ENCODE data around the gene NUB1. TPM values are rescaled to one million over a fixed set of nuclear protein-coding genes. Genes with fewer than 3 reads are reported as not detected.

The NUB1 gene
- total RNA-seq, 2 experiments from 2014 or later = 62.1 to 67.3 TPM

DNA sequence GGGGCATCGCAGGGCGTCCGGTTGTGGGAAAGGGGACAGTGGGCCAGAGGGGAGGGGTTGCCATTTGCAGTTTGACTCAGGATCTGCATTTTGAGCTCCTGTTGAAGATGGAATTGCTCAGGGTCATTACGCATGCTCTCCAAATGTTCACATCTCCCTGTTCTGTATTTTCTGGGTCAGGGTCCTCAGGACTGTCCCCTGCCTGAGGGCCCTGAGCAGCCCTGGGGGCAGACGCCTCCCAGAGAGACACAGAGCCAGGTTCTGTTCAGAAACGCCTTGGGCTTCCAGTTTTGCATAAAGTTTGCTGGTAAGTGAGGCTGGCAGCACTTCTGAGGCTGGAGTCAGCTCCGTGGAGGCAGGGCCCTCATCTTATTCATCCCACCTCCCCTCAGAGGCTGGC, 34.1 kb upstream of the NUB1 start:
- H3K27me3 Mint-ChIP-seq = peaks cover 15% of the 10 kb centered on the region
- CTCF ChIA-PET = interaction anchor here (0.7 to 0.8 kb wide), 2 partner anchors 43 to 289 kb away, joined by 3 read pairs; no protein-coding TSS in a partner anchor
- no peak overlapping the region for H3K27ac Mint-ChIP-seq
- H3K4me1 Mint-ChIP-seq = peaks cover 13% of the 10 kb centered on the region
- POLR2A ChIA-PET = no interaction called here
- peaks cover 6% of the 10 kb centered on the region for H3K9me3 Mint-ChIP-seq
- H3K4me3 Mint-ChIP-seq = no peak overlapping the region
- no peaks in the 10 kb centered on the region for H3K36me3 Mint-ChIP-seq (ENCODE audit: low read depth)
- peak; percentile 4 for DNase-seq

DNA sequence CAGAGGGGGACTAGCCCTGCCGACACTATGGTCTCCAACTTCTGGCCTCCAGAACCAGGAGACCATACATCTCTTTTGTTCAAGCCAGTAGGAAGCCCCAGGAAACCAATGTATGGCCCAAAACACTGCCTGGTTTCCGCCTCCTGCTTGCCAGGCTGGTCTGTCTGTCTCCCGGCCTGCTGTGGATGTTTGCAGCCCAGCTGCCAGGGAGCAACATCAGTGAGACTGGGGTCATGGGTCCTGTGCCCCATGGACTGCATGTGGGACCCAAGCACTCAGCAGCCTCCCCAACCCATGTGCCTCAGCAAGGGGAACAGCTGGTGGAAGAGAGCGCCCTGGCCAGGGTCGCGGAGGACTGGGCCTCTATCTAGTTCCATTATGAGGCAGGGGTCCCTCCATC, 33.4 kb upstream of the NUB1 start:
- Mint-ChIP-seq H3K9me3 (peaks cover 6% of the 10 kb centered on the region), H3K27me3 (peaks cover 15% of the 10 kb centered on the region), H3K4me3 (no peak overlapping the region), H3K36me3 (ENCODE audit: low read depth) (no peaks in the 10 kb centered on the region), H3K27ac (no peak overlapping the region), H3K4me1 (peaks cover 13% of the 10 kb centered on the region)
- DNase-seq = peak; percentile 14
- ChIA-PET POLR2A (no interaction called here), CTCF (interaction anchor here (3.8 kb wide), 1 partner anchor 43 kb away, joined by 42 read pairs; no protein-coding TSS in a partner anchor)

DNA sequence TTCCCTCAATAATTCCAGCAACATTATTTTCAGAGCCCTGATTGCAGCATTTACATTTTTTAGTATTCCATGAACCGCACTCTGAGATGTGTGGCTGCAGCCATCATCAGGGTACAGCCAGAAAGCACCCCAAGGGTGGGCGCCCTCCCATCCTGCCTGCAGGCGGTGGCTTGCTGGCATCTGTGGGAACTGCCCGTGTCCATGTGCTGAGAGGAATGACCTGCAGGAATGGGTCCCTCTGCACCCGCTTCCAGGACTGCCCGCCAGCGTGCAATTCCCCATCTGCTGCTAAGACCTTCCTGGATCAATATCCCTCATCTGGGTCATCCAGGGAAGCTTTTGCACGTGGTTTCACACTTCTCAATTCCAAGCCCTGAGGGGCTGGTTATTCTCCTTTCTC, 32.8 kb upstream of the NUB1 start:
- POLR2A ChIA-PET = no interaction called here
- Mint-ChIP-seq H3K27ac (no peak overlapping the region), H3K9me3 (peaks cover 6% of the 10 kb centered on the region), H3K36me3 (ENCODE audit: low read depth) (no peaks in the 10 kb centered on the region), H3K4me1 (peaks cover 10% of the 10 kb centered on the region), H3K27me3 (peaks cover 15% of the 10 kb centered on the region), H3K4me3 (no peak overlapping the region)
- DNase-seq = peak; percentile 11
- CTCF ChIA-PET = interaction anchor here (3.8 kb wide), 1 partner anchor 42 kb away, joined by 42 read pairs; no protein-coding TSS in a partner anchor

DNA sequence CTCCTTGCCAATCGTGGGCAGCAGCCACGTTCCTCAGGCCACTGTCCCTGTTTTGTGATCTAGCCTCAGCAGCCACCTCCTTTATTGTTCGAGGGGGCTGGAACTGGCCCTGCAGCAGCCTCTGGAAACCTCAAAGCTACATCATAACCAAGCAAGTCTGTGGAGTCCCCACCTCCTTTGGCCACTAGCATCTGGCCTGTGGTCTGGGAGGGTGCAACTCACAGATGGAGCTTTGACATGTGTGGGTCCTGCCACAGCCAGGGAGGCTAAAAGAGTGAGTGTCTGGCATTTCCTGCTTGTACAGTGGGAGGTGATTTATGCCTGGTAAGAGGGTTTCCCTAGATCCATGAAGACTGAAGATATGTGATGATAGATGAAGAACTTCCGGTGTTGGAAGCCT, 32.3 kb upstream of the NUB1 start:
- ChIA-PET CTCF (interaction anchor here (1.4 to 3.8 kb wide), 3 partner anchors 27 to 42 kb away, joined by 3 to 42 read pairs (median 10); partner anchors contain the start of gene NUB1), POLR2A (no interaction called here)
- Mint-ChIP-seq H3K27me3 (peaks cover 15% of the 10 kb centered on the region), H3K4me3 (no peak overlapping the region), H3K36me3 (ENCODE audit: low read depth) (no peaks in the 10 kb centered on the region), H3K9me3 (peaks cover 6% of the 10 kb centered on the region), H3K27ac (no peak overlapping the region), H3K4me1 (peaks cover 10% of the 10 kb centered on the region)
- DNase-seq = peak; percentile 1

DNA sequence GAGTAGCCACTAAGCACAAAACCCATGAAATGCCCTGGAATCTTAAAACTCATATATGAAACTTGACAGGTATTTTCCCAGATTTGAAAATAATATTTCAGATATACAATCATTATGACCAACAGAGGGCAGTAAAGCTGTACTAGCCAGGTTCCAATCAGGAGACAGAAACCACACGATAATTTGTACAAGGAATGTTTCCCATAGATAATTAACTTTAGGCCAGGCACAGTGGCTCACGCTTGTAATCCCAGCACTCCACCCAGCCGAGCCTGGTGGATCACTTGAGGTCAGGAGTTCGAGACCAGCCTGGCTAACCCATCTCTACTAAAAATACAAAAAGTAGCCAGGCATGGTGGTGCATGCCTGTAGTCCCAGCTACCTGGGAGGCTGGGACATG, 31.0 kb upstream of the NUB1 start:
- POLR2A ChIA-PET = interaction anchor here (1.4 kb wide), 1 partner anchor 42 kb away, joined by 5 read pairs; no protein-coding TSS in a partner anchor

DNA sequence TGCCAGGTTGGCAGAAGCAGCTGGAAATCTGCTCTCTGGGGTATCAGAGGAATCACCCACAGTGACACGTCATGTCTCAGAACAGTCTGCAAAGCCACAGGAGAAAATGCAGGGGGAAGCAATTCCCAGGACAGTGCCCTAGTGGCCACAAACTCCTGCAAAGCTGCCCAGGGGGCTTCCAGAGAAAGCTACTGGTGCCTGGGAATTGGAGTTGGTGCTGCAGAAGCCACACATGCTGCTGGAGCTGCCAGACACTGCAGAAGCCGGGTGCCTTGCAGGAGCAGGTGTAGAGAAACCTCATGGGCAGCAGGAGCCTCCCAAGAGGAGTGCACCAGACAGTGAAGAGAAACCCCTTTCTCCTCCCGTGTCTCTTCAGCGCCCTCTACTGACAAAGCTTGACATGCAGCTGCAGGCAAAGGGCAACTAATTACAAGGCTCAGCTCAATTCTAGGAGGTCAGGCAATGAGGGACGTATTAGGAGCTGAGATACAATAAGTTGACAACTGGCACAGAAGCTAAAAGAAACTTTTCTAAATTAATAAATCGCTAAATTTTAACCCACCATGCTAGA, 30.2 kb upstream of the NUB1 start:
- Mint-ChIP-seq H3K27ac (no peak overlapping the region), H3K4me1 (peaks cover 10% of the 10 kb centered on the region), H3K4me3 (no peak overlapping the region), H3K27me3 (peaks cover 2% of the 10 kb centered on the region), H3K36me3 (ENCODE audit: low read depth) (no peaks in the 10 kb centered on the region), H3K9me3 (peaks cover 6% of the 10 kb centered on the region)
- POLR2A ChIA-PET = interaction anchor here (1.4 kb wide), 1 partner anchor 41 kb away, joined by 5 read pairs; no protein-coding TSS in a partner anchor
- CTCF ChIA-PET = interaction anchor here (0.6 to 3.8 kb wide), 13 partner anchors 10 to 472 kb away, joined by 3 to 42 read pairs (median 4); partner anchors contain the start of gene NUB1
- peak; percentile 25 for DNase-seq

More for the DNA sequence above, 31.0 kb upstream of the NUB1 start:
- DNase-seq = no peak
- no peak overlapping the region for H3K27ac Mint-ChIP-seq
- peaks cover 7% of the 10 kb centered on the region for H3K27me3 Mint-ChIP-seq
- H3K4me3 Mint-ChIP-seq = no peak overlapping the region
- CTCF ChIA-PET = interaction anchor here (0.8 to 3.8 kb wide), 10 partner anchors 10 to 473 kb away, joined by 3 to 42 read pairs (median 4); partner anchors contain the start of gene NUB1
- peaks cover 6% of the 10 kb centered on the region for H3K9me3 Mint-ChIP-seq
- H3K4me1 Mint-ChIP-seq = peaks cover 10% of the 10 kb centered on the region
- H3K36me3 Mint-ChIP-seq (ENCODE audit: low read depth) = no peaks in the 10 kb centered on the region

DNA sequence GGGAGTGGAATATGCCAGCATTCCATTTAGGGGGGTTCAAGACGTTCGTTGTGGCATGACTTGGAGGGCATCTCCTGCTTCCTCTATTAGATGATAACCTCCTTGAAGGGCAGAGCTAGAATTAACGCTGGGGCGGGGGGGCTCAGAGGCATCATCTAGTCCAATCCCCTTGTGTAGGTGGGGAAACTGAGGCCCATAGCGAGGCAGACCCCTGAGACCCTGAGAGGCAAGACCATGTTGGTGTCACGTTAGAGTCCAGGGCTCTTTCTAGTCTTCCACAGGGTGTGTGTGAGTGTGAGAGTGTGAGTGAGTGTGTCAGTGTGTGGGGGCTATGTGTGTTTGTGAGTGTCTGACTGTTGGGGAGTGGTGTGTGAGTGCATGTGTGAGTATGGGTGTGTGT, 29.3 kb upstream of the NUB1 start:
- no peaks in the 10 kb centered on the region for H3K27me3 Mint-ChIP-seq
- ChIA-PET POLR2A (no interaction called here), CTCF (interaction anchor here (1.3 kb wide), 1 partner anchor 136 kb away, joined by 4 read pairs; no protein-coding TSS in a partner anchor)
- peaks cover 6% of the 10 kb centered on the region for H3K9me3 Mint-ChIP-seq
- no peak overlapping the region for H3K4me3 Mint-ChIP-seq
- H3K27ac Mint-ChIP-seq = no peak overlapping the region
- DNase-seq = no peak
- no peaks in the 10 kb centered on the region for H3K36me3 Mint-ChIP-seq (ENCODE audit: low read depth)
- H3K4me1 Mint-ChIP-seq = peaks cover 12% of the 10 kb centered on the region

DNA sequence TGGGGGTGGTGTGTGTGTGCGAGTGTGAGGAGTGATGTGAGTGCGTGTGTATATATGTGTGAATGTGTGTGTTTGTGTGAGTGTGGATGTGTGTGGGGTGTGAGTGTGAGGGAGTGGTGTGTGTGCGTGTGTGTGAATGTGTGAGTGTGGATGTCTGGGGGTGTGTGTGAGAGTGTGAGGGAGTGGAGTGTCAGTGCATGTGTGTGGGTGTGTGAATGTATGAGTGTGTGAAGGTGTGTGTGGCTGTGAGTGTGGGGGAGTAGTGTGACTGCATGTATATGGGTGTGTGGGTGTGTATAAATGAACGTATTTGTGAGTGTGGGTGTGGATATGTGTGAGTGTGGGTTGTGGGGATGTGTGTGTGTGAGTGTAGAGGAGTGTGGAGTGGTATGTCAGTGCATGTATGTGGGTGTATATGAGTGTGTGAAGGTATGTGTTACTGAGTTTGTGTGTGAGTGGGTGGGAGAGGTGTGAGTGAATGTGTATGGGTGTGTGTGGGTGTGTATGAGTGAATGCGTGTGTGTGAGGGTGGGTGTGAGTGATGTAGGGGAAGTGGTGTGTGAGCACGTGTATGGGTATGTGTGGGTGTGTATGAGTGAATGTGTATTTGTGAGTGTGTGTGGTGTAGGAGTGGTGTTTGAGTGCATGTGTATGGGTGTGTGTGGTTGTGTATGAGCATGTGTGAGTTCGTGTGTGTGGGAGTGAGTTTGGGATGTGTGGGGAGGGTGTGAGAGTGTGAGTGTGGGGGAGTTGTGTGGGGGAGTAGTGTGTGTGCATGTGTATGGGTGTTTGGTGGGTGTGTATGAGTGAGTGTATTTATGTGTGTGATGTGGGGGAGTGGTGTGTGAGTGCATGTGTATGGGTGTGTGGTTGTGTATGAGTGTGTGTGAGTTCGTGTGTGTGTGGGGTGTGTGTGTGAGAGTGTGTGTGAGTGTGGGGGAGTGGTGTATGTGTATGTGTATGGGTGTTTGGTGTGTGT, 28.5 kb upstream of the NUB1 start:
- ChIA-PET POLR2A (no interaction called here), CTCF (interaction anchor here (5.5 kb wide), 1 partner anchor 134 kb away, joined by 64 read pairs; no protein-coding TSS in a partner anchor)
- no peak overlapping the region for H3K27ac Mint-ChIP-seq
- H3K36me3 Mint-ChIP-seq (ENCODE audit: low read depth) = no peaks in the 10 kb centered on the region
- DNase-seq = no peak
- peaks cover 6% of the 10 kb centered on the region for H3K9me3 Mint-ChIP-seq
- H3K27me3 Mint-ChIP-seq = no peaks in the 10 kb centered on the region
- H3K4me1 Mint-ChIP-seq = peaks cover 14% of the 10 kb centered on the region
- H3K4me3 Mint-ChIP-seq = no peak overlapping the region

DNA sequence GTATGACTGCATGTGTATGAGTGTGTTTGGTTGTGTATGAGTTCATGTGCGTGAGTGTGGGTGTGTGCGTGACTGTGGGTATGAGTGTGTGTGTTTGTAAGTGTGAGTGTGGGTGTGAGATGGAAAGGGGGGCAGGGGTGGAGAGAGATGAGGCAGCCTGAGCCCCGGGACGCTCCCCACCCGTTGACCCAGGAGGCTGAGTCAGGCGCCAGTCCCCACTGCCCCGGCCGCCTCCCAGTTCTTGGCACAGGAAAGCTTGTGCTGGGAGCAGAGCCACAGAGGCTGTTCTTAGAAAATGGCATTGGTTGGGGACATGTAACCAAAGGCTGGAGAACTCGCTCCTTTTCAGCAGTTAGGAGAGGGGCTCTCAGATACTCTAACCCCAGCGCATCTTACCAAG, 27.8 kb upstream of the NUB1 start:
- ChIA-PET POLR2A (interaction anchor here (2.6 kb wide), 1 partner anchor 135 kb away, joined by 10 read pairs; no protein-coding TSS in a partner anchor), CTCF (interaction anchor here (2.0 to 6.0 kb wide), 3 partner anchors 39 to 134 kb away, joined by 8 to 143 read pairs (median 64); no protein-coding TSS in a partner anchor)
- Mint-ChIP-seq H3K27ac (no peak overlapping the region), H3K27me3 (no peaks in the 10 kb centered on the region), H3K36me3 (ENCODE audit: low read depth) (peaks cover 4% of the 10 kb centered on the region), H3K9me3 (peaks cover 10% of the 10 kb centered on the region), H3K4me3 (no peak overlapping the region), H3K4me1 (peaks cover 14% of the 10 kb centered on the region)
- no peak for DNase-seq

DNA sequence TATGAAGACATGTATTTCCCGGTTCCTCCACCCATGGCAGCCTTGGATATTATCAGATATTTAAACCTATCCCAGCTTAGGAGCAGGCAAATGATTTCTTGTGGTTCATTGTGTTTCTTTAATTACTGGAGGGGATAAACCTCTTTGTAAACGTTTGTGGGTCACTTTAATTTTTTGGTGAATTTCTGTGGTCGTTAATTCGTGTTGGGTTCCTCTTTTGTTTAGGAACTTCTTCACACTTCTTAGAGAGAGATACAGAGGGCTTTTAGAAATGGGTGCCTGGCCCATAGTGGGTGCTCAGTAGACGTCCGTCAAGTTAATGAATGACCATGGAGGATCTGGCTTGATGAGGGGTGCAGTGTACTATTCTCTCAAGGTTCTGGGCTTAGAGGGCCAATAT, 27.2 kb upstream of the NUB1 start:
- no peak for DNase-seq
- ChIA-PET POLR2A (interaction anchor here (0.6 to 2.6 kb wide), 3 partner anchors 27 to 187 kb away, joined by 3 to 10 read pairs (median 8); partner anchors contain the start of gene NUB1), CTCF (interaction anchor here (0.9 to 6.0 kb wide), 16 partner anchors 9 to 444 kb away, joined by 3 to 143 read pairs (median 10); partner anchors contain the start of gene NUB1)
- H3K4me1 Mint-ChIP-seq = peaks cover 14% of the 10 kb centered on the region
- H3K27me3 Mint-ChIP-seq = no peaks in the 10 kb centered on the region
- no peak overlapping the region for H3K27ac Mint-ChIP-seq
- H3K4me3 Mint-ChIP-seq = no peak overlapping the region
- peaks cover 15% of the 10 kb centered on the region for H3K9me3 Mint-ChIP-seq
- H3K36me3 Mint-ChIP-seq (ENCODE audit: low read depth) = peaks cover 7% of the 10 kb centered on the region

DNA sequence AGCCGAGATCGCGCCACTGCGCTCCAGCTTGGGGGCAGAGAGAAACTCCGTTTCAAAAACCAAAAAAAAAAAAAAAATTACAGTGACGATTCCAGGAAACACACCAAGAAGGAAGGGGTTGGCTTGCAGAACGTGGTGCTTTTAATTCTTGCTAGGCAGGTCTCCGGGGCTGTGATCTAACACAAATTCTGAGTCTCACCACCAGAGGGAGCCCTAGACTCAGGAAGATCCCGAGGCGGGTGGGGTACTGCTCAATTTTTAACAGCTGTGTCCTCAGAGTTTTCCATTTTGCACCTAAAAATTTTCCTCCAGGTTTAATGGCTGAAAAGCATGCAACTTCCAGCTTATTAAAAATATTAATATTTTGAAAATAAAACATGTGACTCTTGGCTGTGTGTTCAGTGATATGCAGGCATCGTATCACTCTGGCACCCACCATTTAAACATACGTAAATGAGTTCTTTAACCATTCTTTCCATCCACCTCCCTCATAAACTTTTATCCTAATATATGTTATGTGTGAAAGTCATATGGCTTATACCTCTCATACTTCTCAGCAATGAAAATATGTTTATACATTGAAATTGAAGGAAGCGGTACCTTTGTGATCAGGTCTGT, 26.5 kb upstream of the NUB1 start:
- Mint-ChIP-seq H3K36me3 (ENCODE audit: low read depth) (peaks cover 9% of the 10 kb centered on the region), H3K4me3 (peak overlapping the region; percentile 48), H3K27me3 (no peaks in the 10 kb centered on the region), H3K4me1 (peaks cover 14% of the 10 kb centered on the region), H3K9me3 (peaks cover 20% of the 10 kb centered on the region), H3K27ac (no peak overlapping the region)
- DNase-seq = peak; percentile 80
- ChIA-PET CTCF (interaction anchor here (0.9 to 6.0 kb wide), 25 partner anchors 10 to 443 kb away, joined by 3 to 143 read pairs (median 4); partner anchors contain the start of gene NUB1), POLR2A (interaction anchor here (0.6 to 2.6 kb wide), 4 partner anchors 26 to 187 kb away, joined by 3 to 20 read pairs (median 9); partner anchors contain the start of gene NUB1)

DNA sequence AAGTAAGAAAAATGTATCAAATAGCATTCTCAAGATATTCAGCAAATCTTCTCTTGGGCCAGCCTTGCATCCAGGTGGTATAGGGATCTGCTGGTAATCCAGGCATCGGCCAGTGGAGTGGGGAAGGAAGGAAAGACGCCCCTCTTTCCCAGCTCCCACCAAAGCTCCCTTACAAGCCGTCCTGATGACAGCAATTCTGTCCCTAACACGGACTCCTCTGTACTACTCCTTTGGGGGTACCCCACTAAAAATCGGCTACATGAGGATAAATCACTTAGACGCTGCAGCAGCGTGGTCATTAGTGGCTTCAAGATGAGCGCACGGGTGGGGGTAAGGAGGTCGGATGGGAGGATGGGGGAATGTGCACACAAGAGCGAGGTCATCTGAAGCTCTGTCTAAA, 24.7 kb upstream of the NUB1 start:
- Mint-ChIP-seq H3K36me3 (ENCODE audit: low read depth) (peaks cover 9% of the 10 kb centered on the region), H3K4me1 (peaks cover 14% of the 10 kb centered on the region), H3K9me3 (peaks cover 15% of the 10 kb centered on the region), H3K27ac (no peak overlapping the region), H3K27me3 (no peaks in the 10 kb centered on the region), H3K4me3 (no peak overlapping the region)
- POLR2A ChIA-PET = interaction anchor here (2.6 kb wide), 1 partner anchor 34 kb away, joined by 20 read pairs; no protein-coding TSS in a partner anchor
- CTCF ChIA-PET = interaction anchor here (0.9 to 6.0 kb wide), 7 partner anchors 9 to 441 kb away, joined by 3 to 143 read pairs (median 35); partner anchors contain the start of gene NUB1
- DNase-seq = no peak

All from activated CD4-positive, alpha-beta memory T cell treated with anti-CD3 and anti-CD28 coated beads, Interleukin-2, amount 10 ng/mL, durations not matched to agents 7 days and 5 days (primary cell).